Ishikawa (cell line): Measurements from ENCODE around the gene GGTLC1.

ENCODE experiments used
- CEBPB ChIP-seq: IDR thresholded peaks from 2 replicates; pipeline ENCODE4 v1.6.1; 2012
- CREB1 ChIP-seq: IDR thresholded peaks from 2 replicates; pipeline ENCODE4 v1.6.1; 2012; ENCODE audit warnings: low read depth
- EP300 ChIP-seq: IDR thresholded peaks from 2 replicates; pipeline ENCODE4 v1.6.1; 2012; ENCODE audit warnings: borderline replicate concordance
- FOXM1 ChIP-seq: IDR thresholded peaks from 2 replicates; pipeline ENCODE4 v1.6.1; 2012; ENCODE audit warnings: low read depth, borderline replicate concordance
- MAX ChIP-seq: IDR thresholded peaks from 2 replicates; pipeline ENCODE4 v1.6.1; 2012
- RAD21 ChIP-seq: IDR thresholded peaks from 2 replicates; pipeline ENCODE4 v1.6.1; 2012; ENCODE audit warnings: low read depth
- REST ChIP-seq: IDR thresholded peaks from 2 replicates; pipeline ENCODE4 v1.6.1; 2012; ENCODE audit warnings: low read depth, mild to moderate bottlenecking
- YY1 ChIP-seq: IDR thresholded peaks from 2 replicates; pipeline ENCODE4 v1.6.1; 2012; ENCODE audit warnings: low read depth
- ZBTB7A ChIP-seq: IDR thresholded peaks from 2 replicates; pipeline ENCODE4 v1.6.1; 2012; ENCODE audit warnings: low read depth

- TF ChIP-seq FOXM1, result no peak
- TF ChIP-seq RAD21, result no peak
- no peak for TF ChIP-seq YY1
- TF ChIP-seq ZBTB7A, result no peak
- TF ChIP-seq EP300, result no peak
- no peak for TF ChIP-seq CREB1
- TF ChIP-seq MAX, result no peak
- no peak for TF ChIP-seq CEBPB
- no peak for TF ChIP-seq REST
Measured at GRCh38 chr20:23955896-23956295, 32.7 kb downstream of the GGTLC1 start.
